Adrenal gland (tissue), 5 donors: ENCODE results near the gene SNN.

Experiments used
- POLR2A ChIP-seq, 2 donors: fragments of 450-650 bp; IDR thresholded peaks; one replicate each; pipeline ENCODE4 v1.6.1; 2017; ENCODE audit warnings: antibody characterized with exemption in 2 of 2, mild to moderate bottlenecking in 2 of 2, moderate library complexity in 1 of 2
- TF ChIP-seq, protein P1 (sequence below), 6 experiments: fragments of 450-650 bp in 4 of 6; fragments of 200-600 bp in 2 of 6; sonication (generic) in 1 of 6; IDR thresholded peaks; 1 replicate in 5 of 6; 2 replicates in 1 of 6; pipeline versions ENCODE4 v1.5.1 to v1.8.0; 2016 to 2021; ENCODE audit warnings: antibody characterized with exemption in 6 of 6, mild to moderate bottlenecking in 2 of 6, moderate library complexity in 1 of 6
- donor health status: DM: no; HTN: no; CAD: no.

DNA sequence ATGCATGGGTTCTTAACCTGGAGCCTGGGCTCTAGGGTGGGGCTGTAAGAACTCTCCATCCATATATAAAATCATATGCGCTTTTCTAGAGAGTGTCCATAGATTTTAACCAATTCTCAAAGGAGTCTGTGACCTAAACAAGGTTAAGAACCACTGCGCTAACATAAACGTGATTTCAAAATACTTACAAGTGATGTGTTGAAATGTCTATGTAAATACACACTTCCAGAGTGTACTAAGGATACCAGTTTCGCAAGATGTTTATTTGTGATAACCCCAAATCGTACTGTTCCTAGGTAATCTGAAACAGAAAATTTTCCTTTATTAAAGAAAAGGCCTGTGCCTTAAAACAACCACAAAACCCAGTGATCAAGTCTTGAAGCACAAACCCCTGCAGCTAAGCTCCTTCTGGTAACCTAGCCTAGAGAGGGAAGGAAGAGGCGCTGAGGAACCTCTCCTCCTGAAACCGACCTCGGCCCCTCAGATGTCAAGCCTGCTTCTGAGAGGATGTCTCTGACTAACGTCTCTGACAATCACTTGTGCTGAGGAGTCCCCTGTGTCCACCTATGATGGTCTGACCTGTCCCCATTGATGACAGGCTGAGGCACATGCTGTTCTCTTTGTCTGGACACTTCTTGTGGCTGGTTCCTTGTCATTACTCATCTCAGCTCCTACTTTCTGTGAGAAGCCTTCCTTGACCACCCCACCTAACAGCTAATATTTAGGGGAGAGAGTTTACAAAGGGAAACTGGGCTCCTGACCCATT lies 32.2 kb downstream of the SNN start:
- TF ChIP-seq, protein P1, sequence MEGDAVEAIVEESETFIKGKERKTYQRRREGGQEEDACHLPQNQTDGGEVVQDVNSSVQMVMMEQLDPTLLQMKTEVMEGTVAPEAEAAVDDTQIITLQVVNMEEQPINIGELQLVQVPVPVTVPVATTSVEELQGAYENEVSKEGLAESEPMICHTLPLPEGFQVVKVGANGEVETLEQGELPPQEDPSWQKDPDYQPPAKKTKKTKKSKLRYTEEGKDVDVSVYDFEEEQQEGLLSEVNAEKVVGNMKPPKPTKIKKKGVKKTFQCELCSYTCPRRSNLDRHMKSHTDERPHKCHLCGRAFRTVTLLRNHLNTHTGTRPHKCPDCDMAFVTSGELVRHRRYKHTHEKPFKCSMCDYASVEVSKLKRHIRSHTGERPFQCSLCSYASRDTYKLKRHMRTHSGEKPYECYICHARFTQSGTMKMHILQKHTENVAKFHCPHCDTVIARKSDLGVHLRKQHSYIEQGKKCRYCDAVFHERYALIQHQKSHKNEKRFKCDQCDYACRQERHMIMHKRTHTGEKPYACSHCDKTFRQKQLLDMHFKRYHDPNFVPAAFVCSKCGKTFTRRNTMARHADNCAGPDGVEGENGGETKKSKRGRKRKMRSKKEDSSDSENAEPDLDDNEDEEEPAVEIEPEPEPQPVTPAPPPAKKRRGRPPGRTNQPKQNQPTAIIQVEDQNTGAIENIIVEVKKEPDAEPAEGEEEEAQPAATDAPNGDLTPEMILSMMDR (IDR thresholded peaks at IDR 0.05), result no peak
- no peak for TF ChIP-seq POLR2A (IDR thresholded peaks at IDR 0.05)
